IMR-90 (cell line): Measurements from ENCODE around the gene ATG9A. TPM values are rescaled to one million over a fixed set of nuclear protein-coding genes. Genes with fewer than 3 reads are reported as not detected.
A peak's percentile ranks its signal among the peaks of the same experiment; 100 is the strongest.

Experiments used
- ATAC-seq: fragments of 200-7000 bp; cut with Tn5 transposase; 2 replicates; pipeline ENCODE4 v1.9.1; 2020; ENCODE audit warnings: low read depth, mild to moderate bottlenecking, moderate library complexity
- BruUV-seq: library from RNA; stranded (reverse); fragments of 400-500 nt; replicated peaks from 2 replicates; lab custom pipeline; 2021; lab: Mats Ljungman, UMichigan
- CTCF ChIA-PET: fragments of 300-600 bp; formaldehyde crosslinking; extraction: SDS; loops from one replicate; lab custom pipeline; 2021; ENCODE audit warnings: antibody characterized with exemption; lab: Yijun Ruan, JAX
- POLR2A ChIA-PET: fragments of 300-600 bp; sonication (Branson Sonifier 250); formaldehyde crosslinking; loops from one replicate; lab custom pipeline; 2022; ENCODE audit warnings: antibody characterized with exemption; ENCODE audit not compliant: unreplicated experiment; lab: Charles Lee
- DNase-seq: peaks from one replicate; pipeline ENCODE4 v3.0.0; 2013
- H2AFZ ChIP-seq: replicated peaks from 2 replicates; pipeline ENCODE3; 2013; ENCODE audit warnings: low read length, mild to moderate bottlenecking; ENCODE audit not compliant: poor library complexity
- H2AK5ac ChIP-seq: 2 replicates; pipeline ENCODE4 v1.6.1; 2013; ENCODE audit warnings: low read depth, low read length, inconsistent platforms
- H2AK9ac ChIP-seq: replicated peaks from 2 replicates; pipeline ENCODE3; 2013; ENCODE audit warnings: mild to moderate bottlenecking, low read depth, low read length, moderate library complexity; ENCODE audit not compliant: poor library complexity
- H2BK120ac ChIP-seq: 2 replicates; pipeline ENCODE4 v1.6.1; 2013; ENCODE audit warnings: low read depth, low read length, inconsistent platforms
- H2BK15ac ChIP-seq: 3 replicates; pipeline ENCODE4 v1.6.1; 2013; ENCODE audit warnings: low read depth, low read length, inconsistent platforms
- H2BK20ac ChIP-seq: 2 replicates; pipeline ENCODE4 v1.6.1; 2013; ENCODE audit warnings: low read depth, mild to moderate bottlenecking, inconsistent platforms, low read length, moderate library complexity
- H2BK5ac ChIP-seq: 2 replicates; pipeline ENCODE4 v1.6.1; 2013; ENCODE audit warnings: mild to moderate bottlenecking, low read depth, low read length, inconsistent platforms; ENCODE audit not compliant: poor library complexity, severe bottlenecking
- H3K14ac ChIP-seq: replicated peaks from 2 replicates; pipeline ENCODE4 v1.6.1; 2013; ENCODE audit warnings: low read depth, low read length, inconsistent platforms
- H3K18ac ChIP-seq: 2 replicates; pipeline ENCODE4 v1.6.1; 2013; ENCODE audit warnings: low read depth, low read length, control low read depth
- H3K23ac ChIP-seq: 2 replicates; pipeline ENCODE4 v1.6.1; 2013; ENCODE audit warnings: low read depth, low read length, inconsistent platforms
- H3K27ac ChIP-seq: 2 replicates; pipeline ENCODE4 v1.5.1; 2013; ENCODE audit warnings: mild to moderate bottlenecking, control low read depth, low read length; ENCODE audit not compliant: insufficient read depth
- H3K27me3 ChIP-seq: 2 replicates; pipeline ENCODE4 v1.6.1; 2013; ENCODE audit warnings: low read length; ENCODE audit not compliant: control insufficient read depth, insufficient read depth
- H3K36me3 ChIP-seq: 2 replicates; pipeline ENCODE4 v1.6.1; 2013; ENCODE audit warnings: low read length, mixed read lengths; ENCODE audit not compliant: control insufficient read depth, insufficient read depth
- H3K4ac ChIP-seq: 2 replicates; pipeline ENCODE4 v1.6.1; 2013; ENCODE audit warnings: low read depth, low read length, inconsistent platforms
- H3K4me1 ChIP-seq: 2 replicates; pipeline ENCODE4 v1.6.1; 2013; ENCODE audit warnings: low read length, mixed read lengths; ENCODE audit not compliant: control insufficient read depth, insufficient read depth
- H3K4me2 ChIP-seq: 2 replicates; pipeline ENCODE4 v1.6.1; 2013; ENCODE audit warnings: low read depth, mild to moderate bottlenecking, control low read depth, low read length, moderate library complexity
- H3K4me3 ChIP-seq: 2 replicates; pipeline ENCODE4 v1.5.1; 2013; ENCODE audit warnings: low read depth, mild to moderate bottlenecking, control low read depth, low read length, moderate library complexity; ENCODE audit not compliant: insufficient read depth
- H3K56ac ChIP-seq: 2 replicates; pipeline ENCODE4 v1.6.1; 2013; ENCODE audit warnings: low read length, inconsistent platforms; ENCODE audit not compliant: insufficient read depth; ENCODE audit errors: extremely low read depth
- H3K79me1 ChIP-seq, 2 experiments: 2 replicates each; pipeline ENCODE4 v1.6.1; 2013; ENCODE audit warnings: low read length in 2 of 2, inconsistent platforms in 1 of 2, low read depth in 1 of 2
- H3K9ac ChIP-seq: 2 replicates; pipeline ENCODE4 v1.6.1; 2013; ENCODE audit warnings: low read depth, low read length, control low read depth
- H3K9me1 ChIP-seq: 2 replicates; pipeline ENCODE4 v1.6.1; 2013; ENCODE audit warnings: low read length, inconsistent platforms; ENCODE audit not compliant: insufficient read depth
- H3K9me3 ChIP-seq: 2 replicates; pipeline ENCODE4 v1.6.1; 2013; ENCODE audit warnings: low read length; ENCODE audit not compliant: control insufficient read depth, insufficient read depth
- H4K20me1 ChIP-seq: 2 replicates; pipeline ENCODE4 v1.6.1; 2013; ENCODE audit warnings: low read length, inconsistent platforms; ENCODE audit not compliant: insufficient read depth
- H4K5ac ChIP-seq: 2 replicates; pipeline ENCODE4 v1.6.1; 2013; ENCODE audit warnings: mild to moderate bottlenecking, low read depth, low read length, control low read depth
- H4K8ac ChIP-seq, 2 experiments: 2 replicates each; pipeline ENCODE4 v1.6.1; 2013; ENCODE audit warnings: low read depth in 2 of 2, low read length in 2 of 2, control low read depth in 1 of 2, inconsistent platforms in 1 of 2
- H4K91ac ChIP-seq: 2 replicates; pipeline ENCODE4 v1.6.1; 2013; ENCODE audit warnings: low read depth, low read length, inconsistent platforms; ENCODE audit not compliant: insufficient read depth
- BHLHE40 ChIP-seq: fragments of 150-350 bp; IDR thresholded peaks from 2 replicates; pipeline ENCODE4 v1.6.1; 2016; ENCODE audit warnings: mild to moderate bottlenecking, low read depth, low read length
- MAZ ChIP-seq: IDR thresholded peaks from 2 replicates; pipeline ENCODE4 v1.6.1; 2012; ENCODE audit warnings: low read depth, mild to moderate bottlenecking, low read length, improper control_type of control experiment, moderate library complexity, borderline replicate concordance
- MXI1 ChIP-seq: IDR thresholded peaks from 2 replicates; pipeline ENCODE4 v1.6.1; 2012; ENCODE audit warnings: low read depth, mild to moderate bottlenecking, low read length, moderate library complexity, borderline replicate concordance
- NFE2L2 ChIP-seq: fragments of 150-350 bp; IDR thresholded peaks from 2 replicates; pipeline ENCODE4 v1.6.1; 2016; ENCODE audit warnings: low read depth, mild to moderate bottlenecking, low read length
- RFX5 ChIP-seq: IDR thresholded peaks from 2 replicates; pipeline ENCODE4 v1.8.0; 2012; ENCODE audit warnings: low read depth, mild to moderate bottlenecking, low read length, moderate library complexity
- WGBS, 2 experiments: methylation state at CpG; one replicate each; pipeline versions ENCODE4 v1.1.5 to v1.1.7; 2013; ENCODE audit warnings: missing lambda C conversion rate in 2 of 2; ENCODE audit not compliant: insufficient read length in 1 of 2; ENCODE audit errors: extremely low coverage in 2 of 2; 5-methylcytosine and 5-hydroxymethylcytosine counted together
- dilution Hi-C: fragments of 300-500 bp; cut with HindIII; formaldehyde crosslinking; loops from one replicate; pipeline ENCODE4 v1.14.3; 2018; ENCODE audit warnings: low sequenced_read_pairs; ENCODE audit not compliant: unreplicated experiment
- in situ Hi-C: fragments of 300-500 bp; cut with MboI; formaldehyde crosslinking; loops from 3 replicates; pipeline ENCODE4 v1.14.3; 2019; ENCODE audit warnings: low sequenced_read_pairs, inconsistent platforms, mixed read lengths
- intact Hi-C: fragments of 100-400 bp; cut with micrococcal nuclease; formaldehyde crosslinking; loops from 2 replicates; pipeline ENCODE4 v1.10.0; 2022
- polyA plus RNA-seq, 3 experiments: library from polyadenylated mRNA; depleted of rRNA; stranded (reverse); fragments of >200 nt; gene quantifications; 2 replicates each; pipeline ENCODE4 v1.2.3, GENCODE V29; 2012; ENCODE audit warnings: low replicate concordance in 1 of 3
- total RNA-seq: library from RNA; depleted of rRNA; stranded (reverse); fragments of >200 nt; gene quantifications from 2 replicates; pipeline ENCODE4 v1.2.3, GENCODE V29; 2012

ATG9A gene
- total and polyA plus RNA-seq, 2 of the 4 experiments (the other 2 are of a cell fraction): 35.1 to 58.3 TPM

DNA sequence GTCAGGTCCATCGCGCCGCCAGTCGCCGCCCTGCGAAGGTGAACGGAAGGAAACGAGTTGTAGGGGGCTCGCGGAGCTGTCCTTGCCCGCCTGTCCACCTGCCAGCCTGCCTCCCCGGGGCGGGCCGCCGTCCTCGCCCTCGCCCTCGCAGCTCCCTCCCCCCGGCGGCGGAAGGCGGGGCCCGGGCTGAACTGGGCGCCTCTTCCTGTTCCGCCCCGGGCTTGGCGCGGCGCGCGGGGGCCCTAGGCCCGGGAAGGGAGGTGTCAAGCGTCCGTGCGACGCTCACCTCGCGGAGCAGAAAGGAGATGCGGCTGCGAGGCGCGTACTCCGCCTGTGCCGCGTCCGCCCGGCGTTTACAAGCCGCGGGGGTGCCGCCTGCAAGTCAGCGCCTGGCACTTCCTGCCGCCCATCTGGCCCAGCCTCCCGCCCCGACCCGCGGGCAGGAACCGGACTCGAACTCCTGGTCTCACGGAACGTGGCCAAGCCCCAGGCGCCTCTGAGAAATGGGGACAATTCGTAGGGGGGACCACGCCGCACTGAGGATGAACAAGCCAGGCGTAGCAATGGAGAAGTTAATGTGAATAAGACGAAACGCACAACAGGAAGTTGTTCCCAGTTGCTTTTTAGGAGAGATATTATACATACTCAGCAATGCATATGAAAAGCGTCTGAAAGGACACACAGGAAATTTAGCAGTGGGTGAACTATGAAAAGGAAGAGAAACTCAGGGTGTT lies 52.5 kb downstream of the ATG9A start, which contains the start of gene CNPPD1:
Gene CNPPD1, minus strand, starts transcription at position 108 of the 734 bp plus-strand sequence. Its CDS starts 97 bp downstream, at position 11.
- Histone ChIP-seq H3K9me3 (no peaks in the 10 kb centered on the region), H3K23ac (peak within 1 kb of the TSS; percentile 97), H3K79me1 (peaks cover 24 to 48% of the 10 kb centered on the region in 2 experiments), H3K36me3 (peaks cover 43% of the 10 kb centered on the region), H2BK120ac (peak within 1 kb of the TSS; percentile 86; the same call in 1 of the 2 replicates), H3K4me2 (peak within 1 kb of the TSS; percentile 98), H3K4me3 (peak within 1 kb of the TSS; percentile 64), H3K4me1 (0 out of 2 replicates have a peak, but pooled peaks cover 6% of the 10 kb centered on the region), H3K9ac (peak within 1 kb of the TSS; percentile 87), H3K56ac (peak within 1 kb of the TSS; percentile 81), H3K18ac (peak within 1 kb of the TSS; percentile 60), H3K9me1 (0 out of 2 replicates have a peak, but pooled peaks cover 2% of the 10 kb centered on the region), H2AFZ (peak within 1 kb of the TSS; percentile 100), H2BK20ac (no peak within 1 kb of the TSS; the same call in 1 of the 2 replicates), H4K8ac (peak within 1 kb of the TSS; percentile 72 to 99), H3K4ac (peak within 1 kb of the TSS; percentile 99), H2AK9ac (peak within 1 kb of the TSS; percentile 100), H2BK5ac (peak within 1 kb of the TSS; percentile 87), H2AK5ac (peak within 1 kb of the TSS; percentile 89), H4K91ac (peak within 1 kb of the TSS; percentile 97), H2BK15ac (0 out of 3 replicates have a peak within 1 kb of the TSS, but pooled peaks have one; percentile 4), H4K5ac (peak within 1 kb of the TSS; percentile 94), H4K20me1 (peaks cover 14% of the 10 kb centered on the region; the same call in 1 of the 2 replicates), H3K27ac (peak within 1 kb of the TSS; percentile 96), H3K14ac (peak within 1 kb of the TSS; percentile 100), H3K27me3 (no peaks in the 10 kb centered on the region)
- intact Hi-C loops: loop anchor here (2.0 to 5.0 kb wide), 3 partner anchors 30 to 210 kb away; partner anchors contain the start of genes DNAJB2, DNPEP and ZFAND2B
- in situ Hi-C loops: no loop called here
- dilution Hi-C loops: no loop called here
- ChIA-PET CTCF (interaction anchor here (0.5 to 1.4 kb wide), 6 partner anchors 11 to 326 kb away, joined by 3 to 5 read pairs (median 4); no protein-coding TSS in a partner anchor), POLR2A (interaction anchor here (0.5 to 0.7 kb wide), 2 partner anchors 30 to 106 kb away, joined by 3 to 5 read pairs; no protein-coding TSS in a partner anchor)
- peak; percentile 65 for DNase-seq
- BruUV-seq: no TSS peak
- peak; percentile 89 for TF ChIP-seq MAZ
- peak; percentile 74 for TF ChIP-seq BHLHE40
- peak; percentile 53; the same call in 1 of the 2 replicates for TF ChIP-seq MXI1
- TF ChIP-seq NFE2L2: no peak
- TF ChIP-seq RFX5: no peak
- WGBS, 2 experiments: 0% methylated on average over 27 of the region's 69 CpGs; no CpG with 5 or more reads in 1 of the 2 experiments
- ATAC-seq: peak; percentile 74
